Psoas muscle (tissue), 8 donors: ENCODE results near the gene USP15. TPM values are rescaled to one million over a fixed set of nuclear protein-coding genes. Genes with fewer than 3 reads are reported as not detected.

Source experiments
- ATAC-seq, 4 donors: fragments of 200-7000 bp; cut with Tn5 transposase; one replicate each; pipeline ENCODE4 v1.9.1; 2020; ENCODE audit warnings: moderate library complexity in 3 of 4, mild to moderate bottlenecking in 2 of 4
- DNase-seq, 2 donors: peaks; one replicate each; pipeline ENCODE4 v3.0.0-alpha.2; 2020
- H3K27ac ChIP-seq: fragments of 200-600 bp; one replicate; pipeline ENCODE4 v1.8.0; 2022
- H3K27me3 ChIP-seq, 3 donors: fragments of 200-600 bp in 1 of 3; one replicate each; pipeline versions ENCODE4 v1.6.1 to v1.8.0; 2013 to 2022; ENCODE audit warnings: low read length in 2 of 3, mild to moderate bottlenecking in 2 of 3, moderate library complexity in 1 of 3; ENCODE audit not compliant: insufficient read depth in 3 of 3
- H3K36me3 ChIP-seq, 2 donors: fragments of 200-600 bp in 1 of 2; one replicate each; pipeline versions ENCODE4 v1.6.1 to v1.8.0; 2013 to 2022; ENCODE audit warnings: low read depth in 1 of 2, mild to moderate bottlenecking in 1 of 2, moderate library complexity in 1 of 2; ENCODE audit not compliant: insufficient read depth in 1 of 2
- H3K4me1 ChIP-seq: fragments of 200-600 bp; one replicate; pipeline ENCODE4 v1.8.0; 2022
- H3K4me3 ChIP-seq: fragments of 200-600 bp; one replicate; pipeline ENCODE4 v1.8.0; 2022; ENCODE audit warnings: mild to moderate bottlenecking
- H3K9me3 ChIP-seq: fragments of 200-600 bp; one replicate; pipeline ENCODE4 v1.8.0; 2022
- CTCF ChIP-seq: fragments of 200-600 bp; IDR thresholded peaks from one replicate; pipeline ENCODE4 v1.8.0; 2022; ENCODE audit warnings: antibody characterized with exemption
- WGBS, 3 donors: extraction: QIAGEN DNeasy Blood & Tissue Kit; methylation state at CpG; one replicate each; pipeline versions ENCODE4 v1.1.6 to v1.1.7; 2013; 5-methylcytosine and 5-hydroxymethylcytosine counted together
- intact Hi-C, 2 donors: fragments of 100-400 bp; cut with DNase I; formaldehyde crosslinking; loops; one replicate each; pipeline versions ENCODE4 v1.11.0 to v1.14.2; 2022
- polyA plus RNA-seq, 3 donors: library from polyadenylated mRNA; stranded (reverse); fragments of 200-250 nt; gene quantifications; one replicate each; pipeline ENCODE4 v1.2.3, GENCODE V29; 2013
- total RNA-seq, 4 donors: library from RNA; stranded (reverse); fragmentation: NEBNext Ultra II Directional in 2 of 4; extraction: Animal tissue kit (Norgen Biotek cat#: 25700) in 2 of 4; gene quantifications; one replicate each; pipeline versions ENCODE4 v1.2.1 to v1.2.4, GENCODE V29; 2021 to 2023
- donor health status: healthy with polysubstance abuse.
- donor health status: DM: no; HTN: no; CAD: no; lungs with moderate emphysema.
- donor health status: Bipolar disorder and iron deficiency.
- donor health status: healthy.
- donor health status: DM: yes; HTN: yes; CAD: no.
- donor health status: DM: no; HTN: no; CAD: no.
- donor health status: DM: no; HTN: no; CAD: no.
- donor health status: DM: yes; HTN: yes; CAD: no.

USP15 gene
- total and polyA plus RNA-seq, 7 donors: 27.6 to 65.6 (median 48.7) TPM

GRCh38 chr12:62247281-62248045 lies 12.7 kb upstream of the USP15 start:
- Histone ChIP-seq H3K4me1 (no peaks in the 10 kb centered on the region), H3K36me3 (no peaks in the 10 kb centered on the region), H3K27me3 (no peaks in the 10 kb centered on the region), H3K27ac (no peak overlapping the region), H3K4me3 (no peak overlapping the region), H3K9me3 (no peaks in the 10 kb centered on the region)
- intact Hi-C loops: no loop called here
- no peak for TF ChIP-seq CTCF
- 89 to 91% (median 91%) methylated on average over 3 of the region's 3 CpGs for WGBS, 3 donors
- DNase-seq (no peak), ATAC-seq (no peak)

GRCh38 chr12:62248873-62249272 lies 11.3 kb upstream of the USP15 start:
- Histone ChIP-seq H3K27ac (no peak overlapping the region), H3K4me3 (no peak overlapping the region), H3K36me3 (no peaks in the 10 kb centered on the region), H3K9me3 (no peaks in the 10 kb centered on the region), H3K4me1 (no peaks in the 10 kb centered on the region), H3K27me3 (no peaks in the 10 kb centered on the region)
- no peak for TF ChIP-seq CTCF
- no peak for ATAC-seq
- WGBS, 3 donors: 88 to 94% (median 93%) methylated on average over 1 of the region's 1 CpG
- intact Hi-C loops: no loop called here
- DNase-seq: no peak

- intact Hi-C loops: no loop called here
- no peak for ATAC-seq
- Histone ChIP-seq H3K27ac (no peak overlapping the region), H3K27me3 (no peaks in the 10 kb centered on the region), H3K4me3 (no peak overlapping the region), H3K4me1 (no peaks in the 10 kb centered on the region), H3K9me3 (no peaks in the 10 kb centered on the region), H3K36me3 (no peaks in the 10 kb centered on the region)
- 92 to 94% (median 94%) methylated on average over 2 of the region's 2 CpGs for WGBS, 3 donors
- no peak for DNase-seq
- TF ChIP-seq CTCF: no peak
Observed at GRCh38 chr12:62249419-62249818, 10.8 kb upstream of the USP15 start.

GRCh38 chr12:62250671-62251608 lies 9.3 kb upstream of the USP15 start:
- ATAC-seq (no peak), DNase-seq (no peak)
- no peaks in the 10 kb centered on the region for H3K9me3 ChIP-seq
- TF ChIP-seq CTCF: no peak
- H3K4me3 ChIP-seq: no peak overlapping the region
- WGBS, 3 donors: 73 to 85% (median 78%) methylated on average over 3 of the region's 3 CpGs
- no peaks in the 10 kb centered on the region for H3K4me1 ChIP-seq
- intact Hi-C loops: no loop called here
- H3K36me3 ChIP-seq: no peaks in the 10 kb centered on the region
- H3K27ac ChIP-seq: no peak overlapping the region
- no peaks in the 10 kb centered on the region for H3K27me3 ChIP-seq
